A673 (cell line): ENCODE data around the gene ACOX3.

Experiments
- EZH2 ChIP-seq: fragments of 200-600 bp; sonication (generic); IDR thresholded peaks from 2 replicates; pipeline ENCODE4 v1.6.1; 2017; ENCODE audit warnings: borderline replicate concordance, low read depth, mild to moderate bottlenecking, mixed read lengths, antibody characterized with exemption, low read length; ENCODE audit not compliant: poor library complexity, severe bottlenecking
- TF ChIP-seq, protein P1 (sequence below): fragments of 300-800, 200-600 bp; sonication (generic); conservative IDR thresholded peaks from 2 replicates; pipeline ENCODE4 v1.5.1; 2017; ENCODE audit warnings: low read depth, mild to moderate bottlenecking, antibody characterized with exemption, low read length, moderate library complexity, mixed read lengths

DNA sequence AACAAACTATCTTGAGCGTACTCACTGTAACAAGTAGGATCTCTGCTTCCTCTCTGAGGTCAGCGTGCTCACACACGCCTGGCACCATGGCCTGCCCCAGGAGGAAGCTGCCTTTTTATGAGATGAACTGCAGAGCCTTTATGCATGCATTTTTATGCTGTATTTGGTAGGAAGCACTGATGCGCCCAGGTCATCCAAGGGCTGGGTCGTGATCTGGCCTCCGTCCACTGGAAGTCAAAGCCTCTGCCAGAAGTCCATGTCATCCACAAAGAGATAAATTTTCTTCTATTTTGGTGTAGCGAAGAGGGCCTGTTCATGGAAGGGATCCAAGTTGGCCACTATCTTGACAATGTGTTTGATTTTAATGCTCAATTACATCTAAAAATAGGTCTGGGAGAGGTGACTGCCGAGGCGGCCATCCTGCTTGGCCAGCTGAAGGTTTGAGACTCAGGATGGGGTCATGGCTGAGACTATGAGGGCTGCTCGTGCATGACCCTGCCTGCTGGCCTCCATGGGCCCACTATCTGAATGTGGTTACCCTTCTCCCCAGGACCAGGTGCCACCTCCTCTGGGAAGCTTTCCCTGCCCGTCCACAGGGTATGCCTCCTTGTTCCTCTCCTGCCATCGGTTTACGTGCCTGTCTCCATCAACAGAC, 120.7 kb downstream of the ACOX3 start:
- TF ChIP-seq, protein P1, sequence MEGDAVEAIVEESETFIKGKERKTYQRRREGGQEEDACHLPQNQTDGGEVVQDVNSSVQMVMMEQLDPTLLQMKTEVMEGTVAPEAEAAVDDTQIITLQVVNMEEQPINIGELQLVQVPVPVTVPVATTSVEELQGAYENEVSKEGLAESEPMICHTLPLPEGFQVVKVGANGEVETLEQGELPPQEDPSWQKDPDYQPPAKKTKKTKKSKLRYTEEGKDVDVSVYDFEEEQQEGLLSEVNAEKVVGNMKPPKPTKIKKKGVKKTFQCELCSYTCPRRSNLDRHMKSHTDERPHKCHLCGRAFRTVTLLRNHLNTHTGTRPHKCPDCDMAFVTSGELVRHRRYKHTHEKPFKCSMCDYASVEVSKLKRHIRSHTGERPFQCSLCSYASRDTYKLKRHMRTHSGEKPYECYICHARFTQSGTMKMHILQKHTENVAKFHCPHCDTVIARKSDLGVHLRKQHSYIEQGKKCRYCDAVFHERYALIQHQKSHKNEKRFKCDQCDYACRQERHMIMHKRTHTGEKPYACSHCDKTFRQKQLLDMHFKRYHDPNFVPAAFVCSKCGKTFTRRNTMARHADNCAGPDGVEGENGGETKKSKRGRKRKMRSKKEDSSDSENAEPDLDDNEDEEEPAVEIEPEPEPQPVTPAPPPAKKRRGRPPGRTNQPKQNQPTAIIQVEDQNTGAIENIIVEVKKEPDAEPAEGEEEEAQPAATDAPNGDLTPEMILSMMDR, result no peak
- TF ChIP-seq EZH2, result no peak
